Forelimb muscle (tissue), 1 donor: ENCODE data around the gene CLIC6. TPM values are rescaled to one million over a fixed set of nuclear protein-coding genes. Genes with fewer than 3 reads are reported as not detected.
"Not testable (repeated sequence)": the region's sequence is repeated elsewhere in the genome, so short reads cannot be mapped to it uniquely, and the experiment has no call there.

ENCODE experiments used
- DNase-seq: peaks from one replicate; pipeline ENCODE4 v3.0.0-alpha.2; 2013; ENCODE audit warnings: low read depth
- polyA plus RNA-seq: library from polyadenylated mRNA; unstranded; fragments of 120-200 nt; gene quantifications from one replicate; pipeline ENCODE4 v1.2.1, GENCODE V29; 2013; ENCODE audit not compliant: insufficient read length

The CLIC6 gene
- polyA plus RNA-seq, 1 donor = not detected

- DNase-seq = no peak
Measured at GRCh38 chr21:34651642-34652041, 17.2 kb upstream of the CLIC6 start.

- no peak for DNase-seq
Measured at GRCh38 chr21:34653522-34653921, 15.3 kb upstream of the CLIC6 start.

GRCh38 chr21:34661848-34662247 is 6.9 kb upstream of the CLIC6 start:
- no peak for DNase-seq

- DNase-seq = no peak
Measured at GRCh38 chr21:34667761-34668160, 1.0 kb upstream of the CLIC6 start.

GRCh38 chr21:34669149-34669879 is 520 bp downstream of the CLIC6 start:
- no peak for DNase-seq

- not testable (repeated sequence) for DNase-seq
Measured at GRCh38 chr21:34669880-34670219, 1.1 kb downstream of the CLIC6 start.

- DNase-seq = no peak
Measured at GRCh38 chr21:34670220-34670961, 1.6 kb downstream of the CLIC6 start.

- no peak for DNase-seq
Measured at GRCh38 chr21:34670962-34671348, 2.2 kb downstream of the CLIC6 start.

GRCh38 chr21:34671462-34671861 is 2.7 kb downstream of the CLIC6 start:
- DNase-seq = no peak

GRCh38 chr21:34671891-34672290 is 3.1 kb downstream of the CLIC6 start:
- DNase-seq = no peak

- no peak for DNase-seq
Measured at GRCh38 chr21:34673006-34673405, 4.2 kb downstream of the CLIC6 start.

GRCh38 chr21:34674468-34674867 is 5.7 kb downstream of the CLIC6 start:
- DNase-seq = no peak

- no peak for DNase-seq
Measured at GRCh38 chr21:34675871-34676270, 7.1 kb downstream of the CLIC6 start.

GRCh38 chr21:34679051-34679450 is 10.3 kb downstream of the CLIC6 start:
- DNase-seq = no peak

GRCh38 chr21:34684174-34684876 is 15.5 kb downstream of the CLIC6 start:
- DNase-seq = no peak

GRCh38 chr21:34687065-34687464 is 18.3 kb downstream of the CLIC6 start:
- DNase-seq = no peak

- DNase-seq = no peak
Measured at GRCh38 chr21:34687745-34688144, 19.0 kb downstream of the CLIC6 start.

GRCh38 chr21:34688145-34688544 is 19.4 kb downstream of the CLIC6 start:
- DNase-seq = no peak

GRCh38 chr21:34688715-34689114 is 19.9 kb downstream of the CLIC6 start:
- no peak for DNase-seq

- DNase-seq = no peak
Measured at GRCh38 chr21:34690041-34690792, 21.4 kb downstream of the CLIC6 start.

- no peak for DNase-seq
Measured at GRCh38 chr21:34690793-34691175, 22.0 kb downstream of the CLIC6 start.

- no peak for DNase-seq
Measured at GRCh38 chr21:34691390-34692032, 22.7 kb downstream of the CLIC6 start.
